Activated CD8-positive, alpha-beta T cell treated with anti-CD3 and anti-CD28 coated beads for 36 hours (primary cell): ENCODE data around the gene CA14. TPM values are rescaled to one million over a fixed set of nuclear protein-coding genes. Genes with fewer than 3 reads are reported as not detected.
"Not testable (repeated sequence)": the region's sequence is repeated elsewhere in the genome, so short reads cannot be mapped to it uniquely, and the experiment has no call there.

ENCODE experiments used
- ATAC-seq: fragments of 200-7000 bp; cut with Tn5 transposase; one replicate; pipeline ENCODE4 v1.10.0; 2021; ENCODE audit warnings: mild to moderate bottlenecking, moderate library complexity
- CTCF ChIA-PET: fragments of 350-600 bp; sonication (Branson Sonifier 250); formaldehyde crosslinking; loops from one replicate; lab custom pipeline; 2021; ENCODE audit warnings: antibody characterized with exemption; lab: Charles Lee
- POLR2A ChIA-PET: fragments of 350-600 bp; sonication (Branson Sonifier 250); formaldehyde crosslinking; loops from one replicate; lab custom pipeline; 2021; ENCODE audit warnings: antibody characterized with exemption; lab: Charles Lee
- DNase-seq: peaks from one replicate; pipeline ENCODE4 v3.0.0-alpha.2; 2020
- H3K27ac Mint-ChIP-seq: one replicate; pipeline ENCODE4 v1.8.0; 2021; ENCODE audit warnings: mild to moderate bottlenecking, mixed read lengths
- H3K27me3 Mint-ChIP-seq: one replicate; pipeline ENCODE4 v1.8.0; 2021; ENCODE audit warnings: mixed read lengths
- H3K36me3 Mint-ChIP-seq: one replicate; pipeline ENCODE4 v1.8.0; 2021; ENCODE audit warnings: low read depth, mixed read lengths
- H3K4me1 Mint-ChIP-seq: one replicate; pipeline ENCODE4 v1.8.0; 2021; ENCODE audit warnings: low read depth, mixed read lengths
- H3K4me3 Mint-ChIP-seq: one replicate; pipeline ENCODE4 v1.8.0; 2021; ENCODE audit warnings: mild to moderate bottlenecking, moderate library complexity, mixed read lengths
- H3K9me3 Mint-ChIP-seq: one replicate; pipeline ENCODE4 v1.8.0; 2021; ENCODE audit warnings: mixed read lengths
- CTCF ChIP-seq: fragments of 200-600 bp; IDR thresholded peaks from one replicate; pipeline ENCODE4 v1.8.0; 2022; ENCODE audit warnings: antibody characterized with exemption, mild to moderate bottlenecking
- intact Hi-C: fragments of 100-400 bp; cut with micrococcal nuclease; formaldehyde crosslinking; loops from one replicate; pipeline ENCODE4 v1.10.0; 2022
- total RNA-seq, 2 experiments: library from RNA; stranded (reverse); gene quantifications; one replicate each; pipeline ENCODE4 v1.2.3, GENCODE V29; 2021

CA14 gene
- total RNA-seq: not detected

GRCh38 chr1:150257624-150258585, at the start of gene CA14:
Gene CA14, plus strand, starts transcription at chr1:150257774. Its CDS starts 355 bp downstream, at chr1:150258129.
- POLR2A ChIA-PET: interaction anchor here (0.9 to 1.8 kb wide), 4 partner anchors 11 to 19 kb away, joined by 3 to 6 read pairs (median 4); partner anchors contain the start of genes APH1A and C1orf54
- H3K27ac Mint-ChIP-seq: no peak within 1 kb of the TSS
- H3K4me1 Mint-ChIP-seq: peaks cover 13% of the 10 kb centered on the region
- H3K27me3 Mint-ChIP-seq: peaks cover 30% of the 10 kb centered on the region
- H3K4me3 Mint-ChIP-seq: no peak within 1 kb of the TSS
- TF ChIP-seq CTCF: no peak
- no peaks in the 10 kb centered on the region for H3K36me3 Mint-ChIP-seq
- no peak for ATAC-seq
- CTCF ChIA-PET: interaction anchor here (0.9 to 3.0 kb wide), 4 partner anchors 14 to 303 kb away, joined by 3 to 37 read pairs (median 4); no protein-coding TSS in a partner anchor
- H3K9me3 Mint-ChIP-seq: no peaks in the 10 kb centered on the region
- no peak for DNase-seq
- intact Hi-C loops: no loop called here

DNA sequence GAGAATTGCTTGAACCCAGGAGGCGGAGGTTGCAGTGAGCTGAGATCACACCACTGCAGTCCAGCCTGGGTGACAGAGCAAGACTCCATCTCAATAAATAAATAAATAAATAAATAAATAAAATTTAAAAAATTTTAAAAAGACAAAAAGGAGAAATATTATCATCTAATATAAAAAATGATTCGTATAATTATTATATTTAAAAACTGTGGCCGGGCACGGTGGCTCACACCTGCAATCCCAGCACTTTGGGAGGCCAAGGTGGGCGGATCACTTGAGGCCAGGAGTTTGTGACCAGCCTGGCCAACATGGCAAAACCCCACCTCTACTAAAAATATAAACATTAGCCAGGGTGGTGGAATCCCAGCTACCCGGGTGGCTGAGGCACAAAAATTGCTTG, 49.1 kb upstream of the CA14 start:
- H3K4me3 Mint-ChIP-seq, POLR2A ChIA-PET: not testable (repeated sequence)

GRCh38 chr1:150210091-150210490, 47.5 kb upstream of the CA14 start:
- Mint-ChIP-seq H3K27me3 (no peaks in the 10 kb centered on the region), H3K27ac (no peak overlapping the region), H3K4me3 (no peak overlapping the region)

More for the DNA sequence above, 49.1 kb upstream of the CA14 start:
- H3K27ac Mint-ChIP-seq, H3K36me3 Mint-ChIP-seq, intact Hi-C loops, H3K4me1 Mint-ChIP-seq, H3K9me3 Mint-ChIP-seq, H3K27me3 Mint-ChIP-seq, ATAC-seq, DNase-seq: not testable (repeated sequence)
- CTCF ChIA-PET: interaction anchor here (1.5 to 1.6 kb wide), 2 partner anchors 21 to 39 kb away, joined by 3 to 6 read pairs; no protein-coding TSS in a partner anchor

GRCh38 chr1:150210706-150211105, 46.9 kb upstream of the CA14 start:
- Mint-ChIP-seq H3K27me3 (no peaks in the 10 kb centered on the region), H3K4me3 (no peak overlapping the region), H3K27ac (no peak overlapping the region), H3K36me3 (no peaks in the 10 kb centered on the region), H3K9me3 (no peaks in the 10 kb centered on the region), H3K4me1 (peaks cover 14% of the 10 kb centered on the region)
- POLR2A ChIA-PET: interaction anchor here (0.6 to 0.7 kb wide), 2 partner anchors 47 to 156 kb away, joined by 3 read pairs; no protein-coding TSS in a partner anchor
- CTCF ChIA-PET: interaction anchor here (1.0 kb wide), 1 partner anchor 9 kb away, joined by 4 read pairs; no protein-coding TSS in a partner anchor
- TF ChIP-seq CTCF: no peak
- DNase-seq (no peak), ATAC-seq (no peak)
- intact Hi-C loops: no loop called here

More at GRCh38 chr1:150210091-150210490, 47.5 kb upstream of the CA14 start:
- Mint-ChIP-seq H3K9me3 (no peaks in the 10 kb centered on the region), H3K4me1 (peaks cover 14% of the 10 kb centered on the region), H3K36me3 (no peaks in the 10 kb centered on the region)
- ATAC-seq (no peak), DNase-seq (no peak)
- intact Hi-C loops: no loop called here
- POLR2A ChIA-PET: interaction anchor here (0.6 to 0.7 kb wide), 2 partner anchors 47 to 156 kb away, joined by 3 read pairs; no protein-coding TSS in a partner anchor
- TF ChIP-seq CTCF: no peak
- CTCF ChIA-PET: interaction anchor here (1.0 kb wide), 1 partner anchor 9 kb away, joined by 4 read pairs; no protein-coding TSS in a partner anchor

GRCh38 chr1:150212070-150212469, 45.5 kb upstream of the CA14 start:
- H3K36me3 Mint-ChIP-seq: no peaks in the 10 kb centered on the region
- POLR2A ChIA-PET: interaction anchor here (0.7 to 1.7 kb wide), 3 partner anchors 25 to 325 kb away, joined by 4 read pairs; a partner anchor contains a TSS
- no peaks in the 10 kb centered on the region for H3K9me3 Mint-ChIP-seq
- peaks cover 14% of the 10 kb centered on the region for H3K4me1 Mint-ChIP-seq
- H3K4me3 Mint-ChIP-seq: no peak overlapping the region
- TF ChIP-seq CTCF: no peak
- no peak overlapping the region for H3K27ac Mint-ChIP-seq
- no peaks in the 10 kb centered on the region for H3K27me3 Mint-ChIP-seq
- CTCF ChIA-PET: no interaction called here
- ATAC-seq (no peak), DNase-seq (no peak)
- intact Hi-C loops: no loop called here
